GM12891 (cell line): Measurements from ENCODE around the gene BAZ2A.

Experiments
- DNase-seq: peaks from one replicate; pipeline ENCODE4 v3.0.0; 2011; ENCODE audit warnings: low spot score; ENCODE audit not compliant: insufficient read length
- FAIRE-seq: peaks from 2 replicates; lab custom pipeline; 2011; peaks lifted over from hg19 to GRCh38; lab: Jason Lieb, UNC
- PAX5 ChIP-seq: IDR thresholded peaks from 2 replicates; pipeline ENCODE4 v1.6.1; 2011; ENCODE audit warnings: low read length, moderate library complexity, mild to moderate bottlenecking; ENCODE audit not compliant: insufficient read depth, severe bottlenecking
- POLR2A ChIP-seq: IDR thresholded peaks from 2 replicates; pipeline ENCODE4 v1.6.1; 2011; ENCODE audit warnings: low read depth, low read length, control low read depth
- POLR2AphosphoS5 ChIP-seq: IDR thresholded peaks from 2 replicates; pipeline ENCODE4 v1.6.1; 2011; ENCODE audit warnings: low read depth, low read length, control low read depth
- POU2F2 ChIP-seq: IDR thresholded peaks from 2 replicates; pipeline ENCODE4 v1.6.1; 2011; ENCODE audit warnings: low read depth, mild to moderate bottlenecking, control low read depth, low read length, moderate library complexity
- SPI1 ChIP-seq: IDR thresholded peaks from 2 replicates; pipeline ENCODE4 v1.6.1; 2011; ENCODE audit warnings: low read depth, low read length, control low read depth
- TAF1 ChIP-seq: IDR thresholded peaks from 2 replicates; pipeline ENCODE4 v1.6.1; 2011; ENCODE audit warnings: low read depth, low read length, control low read depth

BAZ2A gene

GRCh38 chr12:56626701-56627100 lies 3.4 kb downstream of the BAZ2A start:
- FAIRE-seq (no peak), DNase-seq (no peak)
- TF ChIP-seq POLR2A = no peak
- TF ChIP-seq POLR2AphosphoS5 = no peak
- no peak for TF ChIP-seq POU2F2
- no peak for TF ChIP-seq TAF1
- TF ChIP-seq SPI1 = no peak

GRCh38 chr12:56622535-56622934 lies 7.6 kb downstream of the BAZ2A start:
- TF ChIP-seq PAX5 (no peak), POLR2AphosphoS5 (no peak), POU2F2 (no peak), POLR2A (no peak), SPI1 (no peak), TAF1 (no peak)
- DNase-seq (no peak), FAIRE-seq (no peak)

- FAIRE-seq (no peak), DNase-seq (no peak)
- TF ChIP-seq POU2F2 = no peak
- no peak for TF ChIP-seq POLR2AphosphoS5
- TF ChIP-seq PAX5 = no peak
- TF ChIP-seq TAF1 = no peak
- TF ChIP-seq SPI1 = no peak
- TF ChIP-seq POLR2A = no peak
These were observed 13.2 kb downstream of the BAZ2A start for GRCh38 chr12:56616925-56617324.

- DNase-seq (no peak), FAIRE-seq (no peak)
- TF ChIP-seq SPI1 (no peak), TAF1 (no peak), POU2F2 (no peak), POLR2A (no peak), PAX5 (no peak), POLR2AphosphoS5 (no peak)
These were observed 13.9 kb downstream of the BAZ2A start for GRCh38 chr12:56616244-56616643.

GRCh38 chr12:56614627-56615026 lies 15.5 kb downstream of the BAZ2A start:
- FAIRE-seq (no peak), DNase-seq (no peak)
- TF ChIP-seq POU2F2 (no peak), POLR2AphosphoS5 (no peak), POLR2A (no peak), PAX5 (no peak), SPI1 (no peak), TAF1 (no peak)

- TF ChIP-seq TAF1 (no peak), PAX5 (no peak), POU2F2 (no peak), POLR2A (no peak)
- FAIRE-seq = no peak
- DNase-seq = no peak
These were observed 25.8 kb downstream of the BAZ2A start for GRCh38 chr12:56604355-56604754.

- no peak for FAIRE-seq
- no peak for TF ChIP-seq POLR2A
- TF ChIP-seq POLR2AphosphoS5 = no peak
- no peak for TF ChIP-seq TAF1
- no peak for TF ChIP-seq SPI1
- no peak for TF ChIP-seq PAX5
- no peak for TF ChIP-seq POU2F2
- no peak for DNase-seq
These were observed 27.9 kb downstream of the BAZ2A start for GRCh38 chr12:56602239-56602638.

- no peak for TF ChIP-seq POU2F2
- peak; percentile 30; the same call in 1 of the 2 replicates for TF ChIP-seq POLR2AphosphoS5
- FAIRE-seq (no peak), DNase-seq (no peak)
These were observed 28.6 kb downstream of the BAZ2A start for GRCh38 chr12:56601503-56601902.

GRCh38 chr12:56600753-56601152 lies 29.4 kb downstream of the BAZ2A start:
- FAIRE-seq (no peak), DNase-seq (no peak)
- TF ChIP-seq POU2F2 (no peak), POLR2AphosphoS5 (no peak), TAF1 (no peak)

- TF ChIP-seq POLR2AphosphoS5 (no peak), SPI1 (no peak), TAF1 (no peak), POU2F2 (no peak), PAX5 (no peak), POLR2A (no peak)
- FAIRE-seq (no peak), DNase-seq (no peak)
These were observed 30.3 kb downstream of the BAZ2A start for GRCh38 chr12:56599797-56600196.

- FAIRE-seq (no peak), DNase-seq (no peak)
- TF ChIP-seq PAX5 = no peak
- no peak for TF ChIP-seq POLR2AphosphoS5
- no peak for TF ChIP-seq POLR2A
- TF ChIP-seq TAF1 = no peak
These were observed 31.1 kb downstream of the BAZ2A start for GRCh38 chr12:56599041-56599440.
